ENCODE measurements around the gene GPC5.
"Not testable (repeated sequence)": the region's sequence is repeated elsewhere in the genome, so short reads cannot be mapped to it uniquely, and the experiment has no call there.

Gene GPC5

DNA sequence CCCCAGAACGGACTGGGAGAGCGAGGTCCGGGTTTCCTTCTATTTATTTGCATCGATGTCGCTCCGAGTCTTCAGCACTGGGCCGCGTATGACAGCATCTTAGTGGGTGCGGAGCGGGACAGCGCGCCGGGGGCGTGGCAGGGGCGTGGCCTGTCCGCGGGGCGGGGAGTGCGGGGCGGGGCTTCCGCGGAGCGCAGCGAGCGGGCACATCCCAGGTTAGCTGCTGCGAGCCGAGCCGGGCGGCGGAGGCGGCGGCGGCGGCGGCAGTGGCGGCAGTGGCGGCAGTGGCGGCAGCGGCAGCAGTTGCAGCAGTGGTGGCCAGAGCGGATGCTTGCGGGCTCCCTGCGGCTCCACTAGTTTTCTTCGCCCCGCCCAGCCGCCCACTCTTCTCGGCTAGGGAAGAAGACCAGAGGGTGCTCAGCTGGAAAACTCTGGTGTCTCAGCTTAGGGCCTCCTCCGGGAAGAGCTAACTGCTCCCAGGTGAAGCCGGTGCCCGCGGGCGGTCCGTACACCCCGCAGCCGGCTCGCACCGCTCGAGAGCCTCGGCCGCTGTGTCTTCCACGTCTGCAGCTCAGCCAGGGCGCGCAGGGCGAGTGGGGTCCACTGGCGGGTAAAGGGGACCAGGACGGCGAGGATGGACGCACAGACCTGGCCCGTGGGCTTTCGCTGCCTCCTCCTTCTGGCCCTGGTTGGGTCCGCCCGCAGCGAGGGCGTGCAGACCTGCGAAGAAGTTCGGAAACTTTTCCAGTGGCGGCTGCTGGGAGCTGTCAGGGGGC lies at the start of gene GPC5:
Gene GPC5, plus strand, starts transcription at position 209 of the 776 bp plus-strand sequence.
- no peak for DNase-seq

DNA sequence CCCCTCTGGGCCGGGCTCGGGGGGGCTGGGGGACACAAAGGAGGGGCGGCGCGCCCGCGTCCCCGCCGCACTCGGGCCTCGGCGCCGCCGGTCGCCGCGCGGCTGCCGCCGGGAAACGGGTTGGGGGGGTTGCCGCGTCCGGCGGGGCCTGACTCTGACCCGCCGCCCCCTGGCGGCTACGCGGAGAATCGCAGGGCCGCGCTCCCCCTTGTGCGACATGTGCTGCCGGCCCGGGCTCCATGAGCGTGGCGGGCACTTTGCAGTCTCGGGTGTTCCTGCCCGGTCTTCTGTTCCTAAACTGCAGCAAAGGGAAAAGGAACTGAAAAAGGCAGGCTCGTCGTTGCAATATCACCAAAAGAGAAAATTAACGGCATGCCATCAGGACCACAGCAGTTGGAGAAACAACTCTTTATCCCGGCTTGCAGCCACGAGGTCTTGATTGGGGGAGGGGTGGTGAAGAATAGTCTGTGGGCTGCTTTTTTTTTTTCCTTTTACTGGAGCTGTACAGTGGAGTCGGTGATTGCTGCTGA lies 49.5 kb upstream of the GPC5 start:
- DNase-seq: peak; percentile 18

DNA sequence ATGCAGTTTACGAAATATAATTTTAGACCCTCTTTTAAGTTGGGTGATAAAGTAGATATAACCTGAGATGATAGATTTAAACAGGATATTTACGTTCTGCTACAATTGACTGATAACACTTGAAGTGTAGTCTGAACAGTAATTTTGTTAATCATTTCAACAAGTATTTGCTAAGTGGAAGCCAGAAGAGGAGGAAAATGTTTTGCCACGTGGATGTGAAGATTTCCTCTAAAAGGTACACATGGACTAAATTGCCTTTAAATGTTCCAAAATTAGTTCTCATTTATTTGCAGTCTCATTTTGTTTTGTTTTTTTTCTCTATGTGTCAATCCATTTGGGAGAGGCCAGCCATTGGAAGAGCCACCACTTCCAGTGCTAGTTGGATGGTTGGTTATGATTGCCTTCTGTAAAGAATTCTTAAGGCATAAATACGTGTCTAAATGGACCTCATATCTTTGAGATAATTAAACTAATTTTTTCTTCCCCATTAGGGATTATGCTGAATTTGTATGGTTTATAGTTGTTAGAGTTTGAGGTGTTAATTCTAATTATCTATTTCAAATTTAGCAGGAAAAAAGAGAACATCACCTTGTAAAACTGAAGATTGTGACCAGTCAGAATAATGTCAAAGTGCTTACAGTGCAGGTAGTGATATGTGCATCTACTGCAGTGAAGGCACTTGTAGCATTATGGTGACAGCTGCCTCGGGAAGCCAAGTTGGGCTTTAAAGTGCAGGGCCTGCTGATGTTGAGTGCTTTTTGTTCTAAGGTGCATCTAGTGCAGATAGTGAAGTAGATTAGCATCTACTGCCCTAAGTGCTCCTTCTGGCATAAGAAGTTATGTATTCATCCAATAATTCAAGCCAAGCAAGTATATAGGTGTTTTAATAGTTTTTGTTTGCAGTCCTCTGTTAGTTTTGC lies 48.2 kb upstream of the GPC5 start:
- DNase-seq: peak; percentile 12

DNA sequence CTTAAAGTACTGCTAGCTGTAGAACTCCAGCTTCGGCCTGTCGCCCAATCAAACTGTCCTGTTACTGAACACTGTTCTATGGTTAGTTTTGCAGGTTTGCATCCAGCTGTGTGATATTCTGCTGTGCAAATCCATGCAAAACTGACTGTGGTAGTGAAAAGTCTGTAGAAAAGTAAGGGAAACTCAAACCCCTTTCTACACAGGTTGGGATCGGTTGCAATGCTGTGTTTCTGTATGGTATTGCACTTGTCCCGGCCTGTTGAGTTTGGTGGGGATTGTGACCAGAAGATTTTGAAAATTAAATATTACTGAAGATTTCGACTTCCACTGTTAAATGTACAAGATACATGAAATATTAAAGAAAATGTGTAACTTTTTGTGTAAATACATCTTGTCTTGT lies 47.3 kb upstream of the GPC5 start:
- no peak for DNase-seq

DNA sequence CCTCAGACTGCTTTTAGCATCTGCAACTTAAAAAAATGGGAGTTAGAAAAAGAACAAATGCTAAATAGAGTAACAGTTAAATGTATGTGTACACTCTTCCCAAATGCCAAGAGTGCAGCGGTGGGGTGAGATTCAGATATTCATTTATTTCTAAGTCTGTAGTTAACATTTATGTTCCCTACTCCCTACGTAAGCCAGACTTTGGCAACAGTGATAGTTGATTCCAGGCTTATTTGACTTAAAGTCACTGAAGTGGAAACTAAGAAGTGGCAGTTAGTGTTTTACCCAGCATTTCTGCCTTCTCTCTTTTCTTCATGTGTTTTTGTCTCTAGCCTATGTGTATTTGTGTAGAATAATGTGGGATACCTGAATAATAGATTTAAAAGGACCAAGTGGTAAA lies 46.4 kb upstream of the GPC5 start:
- DNase-seq: no peak

DNA sequence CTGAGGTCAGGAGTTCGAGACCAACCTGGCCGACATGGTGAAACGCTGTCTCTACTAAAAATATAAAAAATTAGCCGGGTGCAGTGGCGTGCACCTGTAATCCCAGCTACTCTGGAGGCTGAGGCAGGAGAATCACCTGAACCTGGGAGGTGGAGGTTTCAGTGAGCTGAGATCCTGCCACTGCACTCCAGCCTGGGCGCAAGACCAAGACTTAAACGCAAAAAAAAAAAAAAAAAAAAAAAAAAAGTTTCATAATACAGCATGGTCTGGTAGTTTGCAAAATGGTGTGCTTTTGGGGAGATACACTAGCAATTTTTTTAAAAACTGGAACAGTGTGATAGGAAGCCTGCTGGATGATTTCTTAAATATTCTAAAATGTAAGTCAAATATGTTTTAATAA lies 45.5 kb upstream of the GPC5 start:
- DNase-seq: not testable (repeated sequence)

DNA sequence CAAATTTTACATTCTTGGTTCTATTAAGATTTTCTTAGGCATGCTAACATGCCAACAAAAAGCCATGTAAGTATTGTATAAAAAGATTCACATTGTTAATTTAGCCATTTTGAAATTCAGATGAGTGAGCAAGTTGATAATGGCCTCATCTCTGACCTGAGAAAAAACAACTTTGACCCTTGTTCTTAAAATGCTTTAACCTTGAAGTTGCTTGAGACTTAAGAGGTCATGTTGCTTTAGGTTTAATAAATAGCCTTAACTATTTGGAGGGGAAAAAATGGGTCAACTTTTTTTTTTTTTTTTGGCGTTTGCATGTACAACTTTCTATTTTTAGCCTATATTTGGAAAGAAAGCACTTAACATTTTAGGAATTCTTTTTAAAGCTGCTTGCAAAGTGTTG lies 44.9 kb upstream of the GPC5 start:
- DNase-seq: no peak

DNA sequence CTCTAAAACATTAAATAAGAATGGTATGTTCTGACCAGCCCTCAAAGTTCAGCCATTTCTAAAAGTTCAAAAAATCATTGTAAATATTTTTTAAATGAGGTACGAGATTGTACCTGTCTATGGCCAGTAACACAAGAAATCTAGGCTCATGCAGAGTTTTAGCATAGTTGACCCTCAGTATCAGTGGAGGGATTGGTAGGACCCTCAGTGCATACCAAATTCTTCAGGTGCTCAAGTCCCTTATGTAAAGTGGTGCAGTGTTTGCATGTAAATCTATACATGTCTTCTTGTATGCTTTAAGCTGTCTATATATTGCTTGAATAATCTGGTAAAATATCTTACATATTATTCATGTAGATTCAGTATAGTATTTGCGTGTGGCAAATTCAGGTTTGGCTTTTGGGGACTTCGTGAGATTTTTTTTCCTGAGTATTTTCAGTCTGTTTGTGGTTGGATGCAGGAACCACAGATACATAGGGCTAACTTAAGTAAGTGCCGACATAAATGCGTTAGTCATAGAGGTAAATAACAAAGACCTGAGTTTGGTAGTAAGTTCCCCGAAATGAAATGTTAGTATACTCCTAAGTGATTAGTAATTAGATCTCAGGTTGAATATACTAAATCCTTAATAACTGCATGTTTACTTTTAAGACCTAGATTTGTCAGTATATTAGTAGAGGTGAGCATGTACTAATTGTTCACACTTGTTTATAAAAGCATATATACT lies 43.2 kb upstream of the GPC5 start:
- DNase-seq: no peak

DNA sequence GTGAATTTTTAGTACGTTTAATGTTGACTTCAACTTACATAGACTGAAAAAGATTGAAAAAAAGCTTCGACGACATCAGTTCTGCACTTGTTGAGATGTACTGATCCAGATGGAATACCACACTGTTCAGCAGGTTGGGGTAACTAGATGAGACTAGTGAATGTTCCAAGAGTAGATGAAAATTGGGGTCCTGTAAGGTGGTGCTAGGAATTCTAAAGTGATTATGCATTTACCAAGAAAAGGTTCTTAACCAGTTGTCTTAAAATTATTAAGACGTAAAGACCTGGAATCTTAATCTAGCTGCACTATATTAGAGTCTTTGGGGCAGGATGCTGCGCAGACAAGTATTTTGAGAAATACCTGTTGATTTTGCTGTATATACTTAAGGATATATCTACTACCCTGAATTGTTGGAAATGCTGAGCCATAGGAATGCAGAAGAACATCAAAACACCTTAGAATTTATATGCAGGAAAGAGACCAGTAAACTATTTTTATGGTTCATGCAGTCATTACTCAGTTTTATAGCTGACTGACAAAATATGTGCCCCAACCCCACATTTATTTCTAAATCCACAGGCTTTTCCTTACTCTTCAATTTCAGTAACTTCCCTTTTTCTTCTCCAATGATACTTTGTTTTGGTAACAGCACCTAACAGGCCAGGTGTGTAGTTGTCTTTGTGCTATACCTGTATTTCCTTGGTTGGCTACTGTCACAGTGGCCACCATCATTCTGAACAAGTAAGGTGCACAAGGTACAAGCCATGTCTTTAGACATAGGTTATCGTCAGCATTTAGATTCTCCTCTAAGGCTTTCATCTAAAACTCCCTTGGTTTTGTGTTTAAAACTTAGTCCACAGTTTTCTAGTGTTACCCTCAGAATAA lies 42.4 kb upstream of the GPC5 start:
- DNase-seq: no peak

DNA sequence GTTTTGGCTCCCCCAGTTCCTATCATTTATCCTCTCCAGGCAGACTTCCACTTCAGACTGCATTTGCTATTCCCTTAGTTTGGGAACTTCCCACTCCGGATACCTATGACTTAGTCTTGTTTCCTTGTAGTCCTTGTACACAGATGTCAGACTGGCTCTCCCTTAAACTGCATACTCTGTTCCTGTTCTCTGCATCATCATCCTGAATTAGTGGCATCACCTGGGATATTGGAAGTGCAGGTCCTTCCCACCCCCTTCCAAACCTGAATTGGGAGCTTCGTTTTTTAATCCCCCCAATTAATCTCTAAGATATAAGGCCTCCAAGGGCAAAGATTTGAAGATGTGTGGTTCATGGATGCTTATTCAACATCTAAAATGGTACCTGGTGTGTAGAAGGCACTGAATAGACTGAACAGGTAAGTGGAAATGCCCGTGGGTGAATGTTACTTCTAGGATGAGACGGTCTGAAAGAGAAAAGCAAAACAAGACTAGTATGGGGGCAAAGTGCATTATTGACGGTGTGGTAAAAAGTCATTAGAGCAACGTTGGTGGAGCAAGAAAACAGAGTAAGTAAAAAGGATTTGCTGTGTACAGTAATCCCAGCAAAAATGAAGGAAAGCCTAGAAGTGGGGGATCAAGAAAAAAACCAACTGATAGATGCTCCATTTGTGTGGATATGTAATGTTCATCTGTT lies 41.4 kb upstream of the GPC5 start:
- no peak for DNase-seq

DNA sequence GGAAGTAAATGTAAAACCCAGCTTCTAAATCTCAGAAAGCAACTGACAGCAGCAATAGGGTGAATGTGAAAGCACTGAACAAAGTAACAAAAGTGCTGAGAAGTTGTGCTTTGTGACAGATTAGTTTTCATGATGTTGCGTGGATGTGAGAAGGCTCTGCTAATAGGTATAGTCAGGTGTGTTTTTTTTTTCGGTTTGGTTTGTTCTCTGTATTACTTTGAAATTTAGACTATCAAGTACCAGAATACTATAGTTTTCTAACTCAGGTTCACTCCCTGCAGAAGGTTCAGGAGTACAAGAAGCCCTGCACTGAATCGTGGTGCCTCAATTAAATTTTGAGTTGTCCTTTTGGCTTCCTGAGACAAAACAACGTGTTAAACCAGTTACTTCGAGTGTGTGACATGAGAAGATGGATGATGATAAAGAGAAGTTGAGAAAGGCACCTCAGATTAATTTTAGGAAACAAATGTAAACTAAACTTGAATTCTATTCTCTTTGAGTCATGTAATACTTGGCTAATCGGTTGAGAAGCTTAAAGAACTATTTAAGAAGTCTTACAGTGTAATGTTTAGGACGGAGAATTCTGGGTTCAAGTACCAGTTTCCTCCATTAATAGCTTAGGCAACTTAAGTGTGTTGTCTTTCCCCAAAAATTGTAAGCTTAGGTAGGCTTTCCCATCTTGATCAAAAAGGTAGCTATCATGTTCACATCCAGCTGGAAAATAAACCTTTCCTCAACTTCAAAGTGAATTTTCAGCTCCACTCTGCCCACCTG lies 40.6 kb upstream of the GPC5 start:
- no peak for DNase-seq

DNA sequence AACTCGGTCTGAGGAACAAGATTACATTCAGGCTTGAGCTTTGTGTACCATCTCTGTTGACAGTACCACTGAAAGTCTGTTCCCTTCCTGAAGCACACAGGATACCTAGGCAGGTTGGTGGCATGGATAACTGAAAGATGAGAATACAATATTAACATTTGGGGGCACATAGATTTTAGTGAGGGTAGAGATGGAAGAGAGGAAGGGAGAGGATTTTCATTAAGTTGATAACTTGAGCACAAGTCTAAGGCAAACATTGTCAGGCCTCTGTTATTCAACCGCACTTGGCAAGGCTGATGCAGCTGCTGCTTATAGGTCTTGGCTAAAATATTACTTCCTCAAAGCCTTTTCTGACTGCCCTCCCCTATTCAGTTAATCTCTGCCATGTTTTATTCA lies 40.0 kb upstream of the GPC5 start:
- DNase-seq: no peak

DNA sequence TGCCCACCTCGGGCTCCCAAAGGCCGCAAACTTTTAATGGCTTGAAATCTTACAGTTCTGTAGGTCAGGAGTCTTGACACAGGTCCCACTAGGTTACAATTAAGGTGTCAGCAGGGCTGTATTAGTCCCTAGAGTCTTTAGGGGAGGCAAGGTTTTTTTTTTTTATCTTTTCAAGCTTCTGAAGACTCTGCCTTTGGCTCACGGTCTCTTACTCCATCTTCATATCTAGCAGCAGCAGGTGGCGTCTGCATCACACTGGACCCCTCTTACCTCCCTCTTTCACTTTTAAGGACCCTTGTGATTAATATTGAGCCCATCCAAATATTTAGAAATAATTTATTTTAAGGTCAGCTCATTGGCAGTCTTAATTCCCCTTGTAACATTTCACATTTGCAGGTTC lies 39.3 kb upstream of the GPC5 start:
- no peak for DNase-seq

DNA sequence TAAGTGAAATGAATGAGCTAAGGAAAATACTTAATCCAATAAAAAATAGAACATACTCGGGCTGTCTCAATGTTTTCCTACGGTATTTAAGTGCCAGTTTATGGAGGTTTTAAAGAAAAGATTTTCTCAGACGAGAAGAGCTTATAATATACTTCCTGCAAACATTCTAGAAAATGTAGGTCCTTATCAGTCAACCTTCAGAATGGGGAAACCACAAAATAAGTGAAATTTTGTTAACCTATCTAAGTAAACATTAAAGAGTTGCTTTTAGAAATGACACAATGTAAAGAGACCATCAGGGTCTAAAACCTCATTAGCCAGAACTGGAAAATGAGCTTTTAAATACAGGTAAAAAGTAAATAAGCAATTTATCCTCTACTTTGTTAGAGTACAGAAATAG lies 38.8 kb upstream of the GPC5 start:
- DNase-seq: no peak

DNA sequence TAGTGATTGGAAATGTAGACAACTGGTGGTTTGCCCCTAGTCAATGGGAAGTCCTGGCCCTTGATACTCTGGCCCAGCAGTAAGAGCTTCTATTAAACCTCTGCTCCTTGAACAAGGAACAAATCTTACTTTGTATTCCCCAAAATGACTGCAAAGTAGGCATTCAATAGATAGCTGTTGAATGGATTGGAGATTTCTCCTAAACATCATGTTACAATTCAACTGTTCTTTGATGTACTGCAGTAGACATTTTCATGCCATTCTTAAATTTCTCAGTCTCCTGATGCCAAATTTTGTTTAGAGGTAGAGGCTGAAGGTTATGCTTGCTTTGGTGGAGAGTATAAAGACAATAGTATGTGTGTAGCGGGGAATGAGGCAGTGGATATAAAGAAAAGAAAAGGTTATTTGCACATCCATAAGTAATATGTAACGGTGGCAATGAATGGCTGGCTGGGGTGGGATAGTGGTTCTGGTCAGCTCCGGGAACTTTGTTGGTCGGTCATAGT lies 38.1 kb upstream of the GPC5 start:
- no peak for DNase-seq

DNA sequence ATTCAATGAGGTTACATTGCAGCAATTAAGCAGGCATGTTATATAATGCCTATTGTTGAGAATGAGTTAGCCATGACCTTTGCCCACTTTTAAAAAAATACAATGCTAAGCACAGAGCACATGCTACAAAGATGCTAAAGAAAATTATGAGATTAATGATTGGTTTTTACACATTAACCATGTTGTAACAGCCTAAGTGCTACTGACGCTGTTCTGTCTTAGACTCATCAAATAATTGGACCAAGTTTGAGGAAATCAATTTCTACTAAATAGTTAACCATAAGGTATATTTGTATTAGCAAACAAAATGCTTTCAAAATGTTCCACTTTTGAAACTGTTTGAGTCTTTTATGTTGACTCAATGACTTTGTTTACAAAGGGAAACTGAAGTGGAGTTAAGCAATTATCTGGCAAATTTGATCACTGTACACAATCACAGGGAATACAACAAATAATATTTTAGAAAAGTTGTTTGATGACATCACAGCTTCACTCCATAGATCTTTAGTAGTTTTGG lies 36.6 kb upstream of the GPC5 start:
- no peak for DNase-seq

DNA sequence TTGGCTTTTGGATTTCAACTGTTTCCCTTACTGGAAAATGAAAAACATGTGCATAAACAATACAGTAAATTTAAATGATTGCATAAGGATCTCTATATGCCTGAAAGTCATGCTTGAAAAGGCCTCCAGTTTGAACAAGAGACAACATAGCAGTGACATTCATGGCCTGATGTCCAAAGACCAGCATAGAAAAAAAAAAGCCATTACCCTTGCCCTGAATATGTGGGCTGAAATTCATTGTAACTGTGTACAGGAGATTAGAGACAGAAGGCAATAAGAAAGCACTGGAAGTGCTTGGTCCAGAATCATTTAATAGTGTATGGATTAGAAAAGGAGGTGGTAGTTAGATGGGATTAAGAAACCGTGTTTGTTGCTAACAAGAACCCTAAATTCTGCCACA lies 35.5 kb upstream of the GPC5 start:
- no peak for DNase-seq

DNA sequence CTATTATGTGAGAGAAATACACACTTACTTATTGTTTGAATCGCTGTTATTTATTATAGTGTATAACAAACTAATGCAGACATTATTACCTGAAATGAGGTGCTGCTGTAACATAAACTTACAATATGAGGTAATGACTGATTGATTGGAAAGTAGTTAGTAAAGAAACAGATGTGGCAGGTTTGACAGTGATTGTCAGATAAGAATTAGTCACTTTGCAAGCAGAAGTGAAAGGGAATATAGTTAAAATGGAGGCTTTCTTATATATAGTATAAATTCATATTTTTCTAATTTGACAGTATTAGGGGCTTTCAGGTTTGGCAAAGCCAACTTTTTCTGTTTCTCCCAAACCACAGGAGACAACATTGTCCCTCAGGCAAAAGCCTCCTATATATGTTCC lies 30.3 kb upstream of the GPC5 start:
- DNase-seq: no peak

DNA sequence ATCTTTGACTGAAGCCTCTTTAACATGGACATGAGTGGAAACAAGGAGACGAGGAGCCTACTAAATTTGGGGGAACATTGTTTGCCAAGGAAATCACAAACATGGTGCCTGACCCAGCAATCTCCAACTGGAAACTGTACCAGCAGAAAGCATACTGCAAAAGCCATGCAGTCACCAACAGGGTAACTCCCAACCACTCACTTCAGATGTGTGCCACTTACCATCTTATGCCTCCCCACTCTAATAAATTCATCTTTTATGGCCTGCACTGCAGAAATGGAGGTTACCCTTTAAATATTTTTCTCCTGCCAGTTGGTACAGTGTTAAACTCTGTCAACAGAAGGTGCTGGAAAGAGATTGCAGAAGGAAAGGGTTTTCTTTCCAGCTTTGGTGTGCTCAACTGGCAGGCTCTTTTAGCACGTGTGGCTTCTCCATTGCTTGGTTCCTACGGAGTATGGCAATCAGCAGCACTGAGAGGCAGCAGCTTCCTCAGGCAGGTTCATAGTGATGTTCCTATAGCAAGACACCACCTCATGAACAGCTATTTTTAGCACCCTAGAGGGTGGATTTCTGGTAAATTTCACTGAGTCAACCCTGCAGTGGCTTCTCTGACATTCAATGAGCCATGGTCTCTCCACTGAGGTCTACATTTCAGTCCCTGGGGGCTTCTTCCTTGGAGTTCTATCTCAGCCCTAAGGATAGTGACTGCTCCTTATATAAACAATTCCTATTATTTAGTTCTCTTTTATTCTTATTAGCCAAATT lies 29.6 kb upstream of the GPC5 start:
- DNase-seq: no peak

DNA sequence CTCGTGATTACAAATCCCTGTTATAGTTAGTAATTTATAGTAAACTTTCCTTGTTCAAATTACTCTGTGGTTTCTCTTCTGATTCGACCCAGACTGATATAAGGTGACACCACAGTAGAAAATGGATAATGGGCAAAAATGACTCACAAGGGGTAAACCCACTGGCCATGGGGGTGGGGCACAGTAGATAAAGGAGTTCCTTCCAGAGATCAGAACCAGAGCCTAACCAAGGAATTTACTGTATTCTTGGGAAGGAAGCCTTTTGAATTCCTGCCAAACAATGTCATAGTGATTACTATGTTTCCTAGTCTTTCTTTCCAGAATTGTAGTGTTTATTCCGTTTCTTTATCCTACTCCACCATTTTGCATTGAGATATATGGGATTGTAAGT lies 29.0 kb upstream of the GPC5 start:
- no peak for DNase-seq

All from NCI-H524 treated with DMSO at 0.1 percent for 48 hours (cell line).